NCI-H446 treated with DMSO at 0.1 percent for 48 hours (cell line): ENCODE results near the gene SNAP25.
A peak's percentile ranks its signal among the peaks of the same experiment; 100 is the strongest.

Experiments used
- DNase-seq: peaks from one replicate; lab custom pipeline; 2025; lab: John Stamatoyannopoulos, UW

SNAP25 gene

DNA sequence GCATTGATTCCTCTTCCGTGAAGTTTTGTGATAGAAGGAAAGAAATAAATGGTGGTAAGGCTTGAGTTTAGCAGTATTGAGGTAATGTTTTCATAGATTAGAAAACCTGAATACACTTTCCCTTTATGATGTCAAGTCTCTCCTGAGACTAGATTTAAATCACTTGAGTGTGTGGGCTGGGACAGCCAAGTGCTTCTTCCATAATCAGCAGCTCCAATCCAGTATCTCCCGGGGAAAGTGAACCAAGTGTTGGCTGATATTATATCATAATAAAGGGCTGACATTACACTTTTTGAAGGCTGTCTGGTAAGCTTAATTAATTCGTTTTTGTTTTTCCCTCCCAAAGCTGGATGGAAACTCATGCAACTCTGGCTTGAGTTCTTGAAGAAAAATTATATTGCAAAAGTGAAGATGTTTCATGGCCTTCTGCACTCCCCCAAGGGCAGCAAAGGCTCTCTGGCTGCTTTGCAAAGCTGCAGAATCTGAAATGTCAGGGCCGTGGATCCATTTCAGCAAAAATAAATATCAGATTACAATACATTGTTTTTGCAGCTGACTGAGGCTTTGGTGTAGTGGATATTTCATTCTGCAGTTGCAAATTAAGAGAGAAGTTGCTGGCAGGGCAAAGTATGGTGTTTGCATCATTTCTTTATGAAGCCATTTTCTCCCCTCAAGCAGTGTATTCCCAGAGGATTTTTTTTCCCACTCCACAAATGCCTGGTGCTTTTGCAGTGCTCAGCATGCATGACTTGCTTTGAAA, 114.2 kb downstream of the SNAP25 start:
- DNase-seq = peak; percentile 92

DNA sequence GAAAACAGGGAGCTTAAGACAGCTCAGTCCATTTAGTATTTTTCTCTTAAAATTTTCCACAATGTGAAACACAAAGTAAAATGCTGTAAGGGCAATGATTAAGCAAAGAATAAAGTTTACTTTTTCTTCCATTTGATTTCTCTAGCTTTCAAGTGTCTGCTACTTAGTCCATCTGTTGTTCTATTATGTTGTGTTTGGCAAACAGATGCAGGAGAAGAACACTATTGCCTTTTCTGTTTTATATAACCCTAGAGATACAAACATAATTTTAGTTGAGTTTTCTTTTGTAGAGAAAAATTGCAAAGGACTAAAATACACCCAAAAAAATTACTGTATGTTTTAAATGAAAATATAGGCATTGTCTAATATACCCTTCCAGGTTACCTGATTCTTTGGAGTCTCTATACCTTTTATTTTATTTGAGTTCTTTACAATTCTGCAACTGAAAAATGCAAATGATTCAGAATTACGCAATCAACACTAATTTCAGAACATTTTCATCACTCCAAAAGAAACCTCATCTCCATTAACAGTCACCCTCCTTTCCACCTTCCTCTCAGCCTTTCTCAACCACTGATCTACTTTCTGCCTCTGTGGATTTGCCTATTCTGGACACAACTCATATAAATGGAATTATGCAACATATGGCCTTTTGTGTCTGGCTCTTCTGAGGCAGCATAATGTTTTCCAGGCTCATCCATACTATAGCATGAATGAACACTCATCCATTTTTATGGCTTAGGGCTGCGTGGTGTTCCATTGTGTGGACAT, 118.5 kb downstream of the SNAP25 start:
- peak; percentile 92 for DNase-seq

DNA sequence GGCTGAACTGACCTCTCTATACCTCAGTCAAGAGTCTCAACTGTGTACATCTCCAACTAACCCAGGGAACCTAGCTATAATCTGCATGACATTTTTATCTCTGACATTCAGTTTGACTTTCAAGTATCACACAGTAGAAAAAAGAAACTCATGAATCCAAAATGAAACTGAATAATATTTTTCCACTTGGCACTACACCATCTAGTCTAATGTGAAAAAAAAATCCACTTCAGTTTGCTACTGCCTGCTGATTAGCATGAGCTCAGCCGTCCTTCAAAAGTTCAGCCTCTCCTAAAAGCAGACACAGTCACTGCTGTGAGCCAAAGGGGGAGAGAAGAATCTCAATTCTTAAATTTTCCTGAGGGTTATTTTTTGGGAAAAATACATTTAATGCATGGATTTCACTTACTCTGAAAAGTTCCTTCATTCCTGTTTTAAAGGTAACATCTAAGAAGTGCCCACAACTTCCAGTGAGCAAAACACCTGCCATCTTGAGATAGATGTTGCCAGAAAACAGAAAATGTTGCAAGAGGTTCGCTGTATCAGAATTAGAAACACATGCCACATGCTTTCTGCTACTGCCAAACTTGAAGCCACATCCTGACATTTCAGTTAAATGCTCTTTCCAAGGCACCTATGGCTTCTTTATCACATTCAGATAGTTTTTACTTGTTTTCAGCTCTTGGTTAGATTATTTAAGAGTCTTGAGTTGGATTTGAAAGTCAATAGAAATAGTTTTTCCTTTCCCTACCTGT, 120.0 kb downstream of the SNAP25 start:
- DNase-seq = peak; percentile 27

DNA sequence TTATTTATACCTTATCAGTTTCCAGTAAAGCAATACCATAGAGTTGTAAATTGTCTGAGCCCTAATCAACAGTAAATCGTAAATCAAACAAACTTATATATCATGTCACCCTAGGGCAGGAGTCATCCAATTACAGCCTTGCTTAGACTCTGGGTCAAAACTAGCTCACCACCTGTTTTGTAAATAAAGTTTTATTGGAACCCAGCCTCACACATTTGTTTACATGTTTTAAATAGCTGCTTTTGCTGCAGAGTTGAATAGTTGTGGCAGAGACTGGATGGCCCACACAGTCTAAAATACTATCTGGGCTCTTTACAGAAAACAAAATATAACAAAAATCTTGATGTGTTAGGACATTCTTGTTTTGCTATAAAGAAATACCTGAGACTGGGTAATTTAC, 121.0 kb downstream of the SNAP25 start:
- DNase-seq = no peak

DNA sequence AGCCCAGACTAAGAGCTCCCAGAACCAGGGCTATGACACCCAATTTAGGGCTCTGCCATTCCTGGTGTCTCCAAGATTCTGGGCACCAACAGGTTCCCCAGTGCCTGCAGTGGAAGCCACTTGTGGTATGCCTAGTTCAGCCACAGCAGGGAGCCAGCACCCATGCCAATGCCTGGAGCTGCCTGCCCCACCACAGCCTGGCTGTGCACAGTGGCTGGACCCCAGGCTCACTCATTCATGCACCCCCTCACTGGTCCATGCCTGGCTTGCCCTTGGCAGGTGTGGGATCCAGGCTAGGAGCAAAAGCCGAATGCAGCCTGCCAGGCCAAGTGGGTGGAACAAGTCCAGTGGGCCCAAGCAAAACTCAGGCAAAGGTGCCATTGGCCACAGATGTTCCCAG, 123.5 kb downstream of the SNAP25 start:
- no peak for DNase-seq

DNA sequence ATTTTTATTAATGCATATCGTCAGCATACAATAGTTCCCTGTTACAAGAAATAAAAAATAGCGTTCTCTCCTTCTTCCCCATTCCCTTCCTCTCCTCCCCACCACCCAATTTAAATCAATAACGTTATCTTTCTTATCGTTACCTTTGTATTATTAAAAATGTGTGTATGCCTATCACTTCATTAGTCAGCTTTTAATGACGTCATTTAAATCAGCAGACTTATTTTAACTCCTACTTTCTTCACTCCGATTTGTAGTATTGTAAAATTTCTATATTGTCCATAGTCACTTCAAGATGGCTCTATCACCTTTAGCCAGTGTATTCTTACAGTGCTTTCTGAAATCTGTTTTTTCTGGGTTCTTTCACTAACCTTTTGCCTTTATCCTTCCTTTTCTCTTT, 126.3 kb downstream of the SNAP25 start:
- DNase-seq = no peak

DNA sequence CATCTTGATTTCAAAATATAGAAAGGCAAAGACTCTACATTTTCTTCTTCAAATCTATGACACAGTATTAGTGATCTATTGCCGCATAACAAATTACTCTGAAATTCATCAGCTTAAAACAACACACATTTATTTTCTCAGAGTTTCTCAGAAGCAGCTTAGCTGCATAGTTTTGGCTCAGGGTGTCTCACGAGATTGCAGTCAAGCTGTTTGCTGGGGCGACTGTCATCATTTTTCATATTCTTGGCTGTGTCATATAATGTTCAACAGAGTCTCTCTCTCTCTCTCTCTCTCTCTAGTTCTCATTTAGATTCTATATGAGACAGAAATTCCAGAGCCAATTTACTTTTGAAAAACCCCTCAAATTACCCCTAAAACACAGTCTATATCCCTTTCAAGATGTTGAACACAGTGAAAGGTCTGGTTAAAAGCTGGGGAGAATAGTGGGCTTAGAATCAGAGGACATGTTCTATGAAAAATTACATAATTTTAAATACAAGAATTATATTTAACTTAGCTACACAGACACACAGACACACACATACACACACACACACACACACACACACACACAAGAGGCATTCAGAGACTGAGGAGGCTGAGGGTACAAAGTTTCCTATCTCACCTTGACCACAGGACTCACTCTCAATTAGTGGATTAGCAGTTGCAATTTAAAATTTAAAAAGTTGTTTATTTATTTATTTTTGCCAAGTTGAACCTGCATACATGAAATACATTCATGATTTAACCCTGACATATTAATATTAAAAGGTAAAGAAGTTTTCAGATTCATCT, 128.7 kb downstream of the SNAP25 start:
- peak; percentile 68 for DNase-seq

DNA sequence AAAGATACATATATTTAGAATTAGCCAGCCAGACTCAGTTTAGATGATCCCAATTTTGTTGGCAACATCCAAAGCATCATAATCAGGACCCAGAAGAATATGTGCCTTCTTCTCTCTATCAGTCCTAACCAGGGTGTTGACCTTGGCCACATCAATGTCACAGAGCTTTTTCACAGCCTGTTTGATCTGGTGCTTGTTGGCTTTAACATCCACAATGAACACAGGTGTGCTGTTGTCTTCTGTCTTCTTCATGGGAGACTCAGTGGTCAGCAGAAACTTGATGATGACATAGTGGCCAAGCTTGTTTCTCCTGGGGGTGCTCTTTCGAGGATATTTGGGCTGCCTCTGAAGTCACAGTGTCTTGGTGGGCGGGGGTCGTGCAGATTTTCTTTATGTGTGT, 130.5 kb downstream of the SNAP25 start:
- no peak for DNase-seq

DNA sequence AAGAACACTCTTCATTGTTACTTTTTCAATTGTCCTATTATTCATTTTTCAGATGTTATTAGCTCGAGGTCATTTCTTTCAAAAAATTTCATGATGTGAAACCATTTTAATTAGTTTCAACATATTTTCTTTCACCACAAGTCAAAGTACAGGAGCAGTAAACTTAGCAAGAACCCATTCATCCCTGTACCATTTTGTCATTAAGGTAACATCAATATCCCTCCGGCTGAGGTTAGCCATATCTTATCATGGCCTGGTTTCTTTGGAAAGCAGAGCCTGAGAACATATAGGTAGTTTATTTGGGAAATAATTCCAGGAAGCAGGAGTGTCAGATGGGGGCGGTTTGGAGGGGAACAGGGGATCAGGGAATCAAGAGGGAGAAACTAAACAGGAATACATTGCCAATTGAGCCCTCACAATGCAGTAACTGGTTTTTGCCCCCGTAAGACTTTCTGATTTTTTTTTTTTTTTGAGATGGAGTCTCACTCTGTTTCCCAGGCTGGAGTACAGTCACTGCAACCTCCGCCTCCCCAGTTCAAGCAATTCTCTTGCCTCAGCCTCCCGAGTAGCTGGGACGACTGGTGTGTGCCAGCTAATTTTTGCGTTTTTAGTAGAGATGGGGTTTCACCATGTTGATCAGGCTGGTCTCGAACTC, 131.7 kb downstream of the SNAP25 start:
- no peak for DNase-seq

DNA sequence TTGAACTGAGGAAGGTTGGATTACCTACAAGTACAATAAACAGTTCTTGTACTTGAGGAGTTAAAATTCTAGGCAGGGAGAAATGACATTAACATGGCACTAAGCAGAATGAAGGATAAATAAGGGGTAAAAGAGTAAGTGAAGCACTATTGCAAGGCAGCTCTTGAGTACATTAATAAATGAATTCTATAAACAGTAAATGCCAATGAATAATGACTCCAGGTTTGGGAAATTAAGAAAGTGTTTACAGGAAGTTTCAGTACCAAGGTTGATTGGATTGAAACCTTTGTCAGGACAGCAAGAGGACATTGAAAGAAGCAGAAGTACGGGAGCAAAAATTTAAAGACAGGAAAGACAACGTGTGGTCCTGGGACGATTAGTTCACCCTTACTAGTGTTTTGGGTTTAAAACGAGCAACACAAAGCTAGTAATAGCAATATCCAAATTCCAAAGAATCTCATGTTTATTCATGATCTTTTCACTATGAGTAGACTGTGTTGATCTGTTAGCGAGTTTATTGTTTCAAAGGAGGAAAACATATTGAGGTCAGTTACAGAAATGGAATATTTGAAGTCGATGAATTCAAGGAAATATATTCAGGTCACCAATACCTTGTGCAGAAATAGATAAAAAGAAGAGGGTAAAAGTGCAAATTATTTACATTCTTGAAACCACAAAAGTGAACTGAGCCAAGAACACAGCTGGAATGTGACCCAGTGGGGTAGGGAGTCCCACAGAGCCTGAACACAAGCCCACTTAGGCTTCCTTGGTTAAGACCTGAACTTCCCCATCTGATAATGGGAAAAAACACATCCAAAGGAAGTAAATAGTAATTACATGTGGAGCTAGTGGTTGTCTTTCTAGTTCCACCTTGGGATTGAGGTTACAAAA, 134.5 kb downstream of the SNAP25 start:
- no peak for DNase-seq

DNA sequence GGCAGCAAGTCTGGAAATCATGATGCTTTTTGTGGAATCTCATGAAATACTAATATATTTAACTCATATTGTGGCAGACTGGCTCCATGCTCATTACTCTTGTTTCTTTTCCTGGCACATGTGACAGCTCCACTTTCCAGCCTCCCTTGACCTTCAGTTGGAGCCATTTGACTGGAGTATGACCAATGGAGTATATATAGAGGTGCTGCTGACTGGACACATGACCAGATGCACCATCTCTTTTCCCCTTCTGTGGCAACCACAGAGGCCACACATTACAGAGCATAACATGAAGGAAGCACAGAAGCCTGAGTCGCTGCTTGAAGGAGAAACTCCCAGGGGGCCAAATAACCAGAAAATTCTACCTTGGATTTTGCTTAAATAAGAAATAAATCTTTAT, 138.0 kb downstream of the SNAP25 start:
- DNase-seq = no peak
